OCI-LY3 (cell line): Measurements from ENCODE around the gene ABCG1.

Experiments
- CTCF ChIP-seq: fragments of 200-600, 300-600 bp; sonication (generic); IDR thresholded peaks from 2 replicates; pipeline ENCODE4 v1.5.1; 2014; ENCODE audit warnings: antibody characterized with exemption, low read length, low read depth
- EZH2phosphoT487 ChIP-seq: fragments of 200-600 bp; shearing (Covaris generic); IDR thresholded peaks from 2 replicates; pipeline ENCODE4 v1.6.1; 2018; ENCODE audit warnings: antibody characterized with exemption, mixed run types, low read depth

GRCh38 chr21:42336054-42336453, 117.1 kb downstream of the ABCG1 start:
- TF ChIP-seq EZH2phosphoT487 (no peak), CTCF (no peak)
